C4-2B (cell line): ENCODE data around the gene SLC7A4.

ENCODE experiments used
- ZFX ChIP-seq: fragments of 450-650 bp; IDR thresholded peaks from 2 replicates; pipeline ENCODE4 v1.6.1; 2017
- TF ChIP-seq, protein P1 (sequence below): fragments of 450-650 bp; conservative IDR thresholded peaks from 2 replicates; pipeline ENCODE4 v1.5.1; 2017; ENCODE audit warnings: mild to moderate bottlenecking

- TF ChIP-seq, protein P1, sequence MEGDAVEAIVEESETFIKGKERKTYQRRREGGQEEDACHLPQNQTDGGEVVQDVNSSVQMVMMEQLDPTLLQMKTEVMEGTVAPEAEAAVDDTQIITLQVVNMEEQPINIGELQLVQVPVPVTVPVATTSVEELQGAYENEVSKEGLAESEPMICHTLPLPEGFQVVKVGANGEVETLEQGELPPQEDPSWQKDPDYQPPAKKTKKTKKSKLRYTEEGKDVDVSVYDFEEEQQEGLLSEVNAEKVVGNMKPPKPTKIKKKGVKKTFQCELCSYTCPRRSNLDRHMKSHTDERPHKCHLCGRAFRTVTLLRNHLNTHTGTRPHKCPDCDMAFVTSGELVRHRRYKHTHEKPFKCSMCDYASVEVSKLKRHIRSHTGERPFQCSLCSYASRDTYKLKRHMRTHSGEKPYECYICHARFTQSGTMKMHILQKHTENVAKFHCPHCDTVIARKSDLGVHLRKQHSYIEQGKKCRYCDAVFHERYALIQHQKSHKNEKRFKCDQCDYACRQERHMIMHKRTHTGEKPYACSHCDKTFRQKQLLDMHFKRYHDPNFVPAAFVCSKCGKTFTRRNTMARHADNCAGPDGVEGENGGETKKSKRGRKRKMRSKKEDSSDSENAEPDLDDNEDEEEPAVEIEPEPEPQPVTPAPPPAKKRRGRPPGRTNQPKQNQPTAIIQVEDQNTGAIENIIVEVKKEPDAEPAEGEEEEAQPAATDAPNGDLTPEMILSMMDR = no peak
- TF ChIP-seq ZFX = no peak
These were observed 18.1 kb downstream of the SLC7A4 start for GRCh38 chr22:21014202-21014725.
